Measurements from ENCODE around the gene EFNA4.
A peak's percentile ranks its signal among the peaks of the same experiment; 100 is the strongest.

The EFNA4 gene

DNA sequence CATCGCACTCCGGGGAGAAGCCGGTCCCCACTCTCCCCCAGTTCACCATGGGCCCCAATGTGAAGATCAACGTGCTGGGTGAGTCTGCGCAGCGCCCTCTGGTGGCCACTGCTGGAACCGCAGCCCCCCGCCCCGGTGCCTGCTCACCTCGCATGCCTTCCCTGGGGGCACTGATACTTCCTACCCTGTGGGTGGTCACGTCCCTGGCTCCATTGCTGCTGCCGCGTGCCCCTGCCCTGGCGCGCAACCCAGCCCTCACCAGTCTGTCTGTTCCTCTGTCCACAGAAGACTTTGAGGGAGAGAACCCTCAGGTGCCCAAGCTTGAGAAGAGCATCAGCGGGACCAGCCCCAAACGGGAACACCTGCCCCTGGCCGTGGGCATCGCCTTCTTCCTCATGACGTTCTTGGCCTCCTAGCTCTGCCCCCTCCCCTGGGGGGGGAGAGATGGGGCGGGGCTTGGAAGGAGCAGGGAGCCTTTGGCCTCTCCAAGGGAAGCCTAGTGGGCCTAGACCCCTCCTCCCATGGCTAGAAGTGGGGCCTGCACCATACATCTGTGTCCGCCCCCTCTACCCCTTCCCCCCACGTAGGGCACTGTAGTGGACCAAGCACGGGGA, 22.7 kb downstream of the EFNA4 start:
- H2BK120ac ChIP-seq (ENCODE audit: low read depth, low read length), result no peak overlapping the region
- peak overlapping the region; percentile 94 for H2BK15ac ChIP-seq (ENCODE audit: low read length)
- peak overlapping the region; percentile 51 for H3K9ac ChIP-seq (ENCODE audit: low read depth, low read length, poor library complexity)
- H4K91ac ChIP-seq (ENCODE audit: low read depth, low read length, poor library complexity), result no peak overlapping the region
- H2BK5ac ChIP-seq (ENCODE audit: low read length), result peak overlapping the region; percentile 83
- WGBS, 2 donors (ENCODE audit: extremely low coverage in 2 of 2, insufficient read length in 2 of 2, insufficient replicate concordance in 1 of 2), result no CpG with 5 or more reads among the region's 24 CpGs
- peak overlapping the region; percentile 97 for H2BK12ac ChIP-seq (ENCODE audit: low read length)
- peaks cover 29 to 32% of the 10 kb centered on the region in 2 donors for H3K4me1 ChIP-seq (ENCODE audit: control insufficient read depth in 2 of 2, insufficient read depth in 1 of 2, low read depth in 1 of 2, low read length in 2 of 2)
- DNase-seq (ENCODE audit: low spot score), result peak; percentile 76
- no peak overlapping the region for H4K8ac ChIP-seq (ENCODE audit: low read depth, low read length)
- H2AFZ ChIP-seq (ENCODE audit: low read length), result peak overlapping the region; percentile 99
- H2AK5ac ChIP-seq (ENCODE audit: low read depth, low read length), result peak overlapping the region; percentile 79
- H3K4me2 ChIP-seq (ENCODE audit: insufficient read depth, low read length, poor library complexity, severe bottlenecking), result peak overlapping the region; percentile 85
- peaks cover 4% of the 10 kb centered on the region for H3K79me1 ChIP-seq (ENCODE audit: low read depth, low read length)
- peaks cover 20 to 33% (median 28%) of the 10 kb centered on the region in 3 experiments for H3K27me3 ChIP-seq (ENCODE audit: control insufficient read depth in 3 of 3, insufficient read depth in 3 of 3, low read depth in 1 of 3, low read length in 3 of 3)
- no peaks in the 10 kb centered on the region for H3K36me3 ChIP-seq (replicated peaks in 1 of 2; ENCODE audit: control insufficient read depth in 2 of 2, insufficient read depth in 2 of 2, low read length in 2 of 2)
- peak overlapping the region; percentile 27 for H3K4ac ChIP-seq (ENCODE audit: low read length)
- H3K14ac ChIP-seq (ENCODE audit: low read length), result no peak overlapping the region
- peak overlapping the region; percentile 89 for H3K18ac ChIP-seq (ENCODE audit: low read length)
- H3K23ac ChIP-seq (ENCODE audit: low read depth, low read length, poor library complexity), result peak overlapping the region; percentile 90
- no peak overlapping the region for H3K27ac ChIP-seq (replicated peaks; ENCODE audit: low read length)
- H3K4me3 ChIP-seq (ENCODE audit: low read length in 2 of 2), result peak overlapping the region in 1 of 2 donors; percentile 83
- H3K9me3 ChIP-seq (replicated peaks in 1 of 2; ENCODE audit: control insufficient read depth in 2 of 2, insufficient read depth in 1 of 2, low read depth in 1 of 2, low read length in 2 of 2), result peaks cover 0 to 2% of the 10 kb centered on the region in 2 donors

DNA sequence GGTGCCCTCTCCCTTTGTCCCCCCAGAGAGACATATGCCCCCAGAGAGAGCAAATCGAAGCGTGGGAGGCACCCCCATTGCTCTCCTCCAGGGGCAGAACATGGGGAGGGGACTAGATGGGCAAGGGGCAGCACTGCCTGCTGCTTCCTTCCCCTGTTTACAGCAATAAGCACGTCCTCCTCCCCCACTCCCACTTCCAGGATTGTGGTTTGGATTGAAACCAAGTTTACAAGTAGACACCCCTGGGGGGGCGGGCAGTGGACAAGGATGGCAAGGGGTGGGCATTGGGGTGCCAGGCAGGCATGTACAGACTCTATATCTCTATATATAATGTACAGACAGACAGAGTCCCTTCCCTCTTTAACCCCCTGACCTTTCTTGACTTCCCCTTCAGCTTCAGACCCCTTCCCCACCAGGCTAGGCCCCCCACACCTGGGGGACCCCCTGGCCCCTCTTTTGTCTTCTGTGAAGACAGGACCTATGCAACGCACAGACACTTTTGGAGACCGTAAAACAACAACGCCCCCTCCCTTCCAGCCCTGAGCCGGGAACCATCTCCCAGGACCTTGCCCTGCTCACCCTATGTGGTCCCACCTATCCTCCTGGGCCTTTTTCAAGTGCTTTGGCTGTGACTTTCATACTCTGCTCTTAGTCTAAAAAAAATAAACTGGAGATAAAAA, 23.5 kb downstream of the EFNA4 start:
- no peak overlapping the region for H4K91ac ChIP-seq (ENCODE audit: low read depth, low read length, poor library complexity)
- H3K79me1 ChIP-seq (ENCODE audit: low read depth, low read length), result peaks cover 4% of the 10 kb centered on the region
- no peak for DNase-seq (ENCODE audit: low spot score)
- no CpG with 5 or more reads among the region's 8 CpGs for WGBS, 2 donors (ENCODE audit: extremely low coverage in 2 of 2, insufficient read length in 2 of 2, insufficient replicate concordance in 1 of 2)
- peak overlapping the region; percentile 79 for H2AK5ac ChIP-seq (ENCODE audit: low read depth, low read length)
- no peak overlapping the region for H3K23ac ChIP-seq (ENCODE audit: low read depth, low read length, poor library complexity)
- no peak overlapping the region for H4K8ac ChIP-seq (ENCODE audit: low read depth, low read length)
- H3K4me2 ChIP-seq (ENCODE audit: insufficient read depth, low read length, poor library complexity, severe bottlenecking), result no peak overlapping the region
- no peaks in the 10 kb centered on the region for H3K36me3 ChIP-seq (replicated peaks in 1 of 2; ENCODE audit: control insufficient read depth in 2 of 2, insufficient read depth in 2 of 2, low read length in 2 of 2)
- peak overlapping the region; percentile 30 for H2BK120ac ChIP-seq (ENCODE audit: low read depth, low read length)
- no peak overlapping the region for H3K4me3 ChIP-seq (ENCODE audit: low read length in 2 of 2)
- no peak overlapping the region for H3K18ac ChIP-seq (ENCODE audit: low read length)
- H2AFZ ChIP-seq (ENCODE audit: low read length), result no peak overlapping the region
- H3K9me3 ChIP-seq (replicated peaks in 1 of 2; ENCODE audit: control insufficient read depth in 2 of 2, insufficient read depth in 1 of 2, low read depth in 1 of 2, low read length in 2 of 2), result peaks cover 0 to 2% of the 10 kb centered on the region in 2 donors
- no peak overlapping the region for H3K27ac ChIP-seq (replicated peaks; ENCODE audit: low read length)
- H3K14ac ChIP-seq (ENCODE audit: low read length), result no peak overlapping the region
- no peak overlapping the region for H3K9ac ChIP-seq (ENCODE audit: low read depth, low read length, poor library complexity)
- H3K27me3 ChIP-seq (ENCODE audit: control insufficient read depth in 3 of 3, insufficient read depth in 3 of 3, low read depth in 1 of 3, low read length in 3 of 3), result peaks cover 13 to 28% (median 21%) of the 10 kb centered on the region in 3 experiments
- H3K4me1 ChIP-seq (ENCODE audit: control insufficient read depth in 2 of 2, insufficient read depth in 1 of 2, low read depth in 1 of 2, low read length in 2 of 2), result peaks cover 27 to 30% of the 10 kb centered on the region in 2 donors
- H2BK5ac ChIP-seq (ENCODE audit: low read length), result peak overlapping the region; percentile 83
- H3K4ac ChIP-seq (ENCODE audit: low read length), result no peak overlapping the region
- H2BK15ac ChIP-seq (ENCODE audit: low read length), result peak overlapping the region; percentile 94
- H2BK12ac ChIP-seq (ENCODE audit: low read length), result no peak overlapping the region

DNA sequence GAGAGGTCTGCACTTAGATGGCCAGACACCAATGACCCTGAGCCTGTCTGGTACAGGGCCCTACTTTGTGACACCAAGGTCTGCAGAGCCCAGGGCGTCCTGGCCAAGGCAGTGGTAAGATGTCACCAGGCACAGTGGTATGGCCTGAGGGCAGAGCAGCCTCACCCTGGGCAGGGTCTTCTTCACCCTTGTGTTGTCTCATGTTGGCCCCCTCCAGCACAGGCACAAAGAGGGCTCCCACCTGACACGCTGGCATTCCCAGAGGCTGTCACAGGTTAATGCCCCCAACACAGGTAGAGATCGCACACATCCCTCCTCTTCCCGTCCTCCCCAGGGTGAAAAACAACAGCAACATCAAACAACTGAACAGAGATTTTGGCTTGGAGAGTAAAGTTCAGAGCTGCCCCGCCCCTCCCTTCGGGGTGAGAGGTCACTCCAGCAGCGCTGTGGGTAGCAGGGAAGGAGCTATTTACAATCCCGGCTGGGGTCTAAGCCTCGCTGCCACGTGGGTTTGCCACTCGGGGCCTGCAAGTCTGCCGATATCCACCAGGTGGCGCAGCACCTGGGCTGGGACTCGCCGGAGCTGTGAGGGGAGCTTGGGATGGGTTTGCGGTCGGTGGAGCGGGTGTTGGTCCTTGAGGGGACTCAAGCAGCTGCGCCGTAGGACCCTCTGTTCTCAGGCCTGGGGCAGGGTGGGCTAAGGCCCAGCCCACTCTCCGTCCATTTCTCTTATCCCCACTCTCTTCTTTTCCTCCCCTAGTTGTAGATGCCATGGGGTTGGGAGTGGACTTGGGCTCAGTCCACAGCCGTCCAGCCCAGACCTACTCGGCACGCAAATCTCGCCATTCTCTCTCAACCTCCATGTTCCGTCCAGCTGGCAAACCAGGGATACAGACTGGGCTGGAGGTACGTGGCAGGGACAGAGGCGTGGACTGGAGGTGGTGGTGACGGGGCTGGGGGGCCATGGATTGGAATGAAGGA, 27.8 kb downstream of the EFNA4 start:
- Histone ChIP-seq H3K4ac (ENCODE audit: low read length) (peak overlapping the region; percentile 67), H3K4me2 (ENCODE audit: insufficient read depth, low read length, poor library complexity, severe bottlenecking) (no peak overlapping the region), H4K8ac (ENCODE audit: low read depth, low read length) (peak overlapping the region; percentile 88), H2BK15ac (ENCODE audit: low read length) (peak overlapping the region; percentile 91), H3K27ac (replicated peaks; ENCODE audit: low read length) (no peak overlapping the region), H4K91ac (ENCODE audit: low read depth, low read length, poor library complexity) (no peak overlapping the region), H3K36me3 (replicated peaks in 1 of 2; ENCODE audit: control insufficient read depth in 2 of 2, insufficient read depth in 2 of 2, low read length in 2 of 2) (no peaks in the 10 kb centered on the region), H3K14ac (ENCODE audit: low read length) (peak overlapping the region; percentile 65), H3K23ac (ENCODE audit: low read depth, low read length, poor library complexity) (peak overlapping the region; percentile 66), H3K9ac (ENCODE audit: low read depth, low read length, poor library complexity) (peak overlapping the region; percentile 83), H3K27me3 (ENCODE audit: control insufficient read depth in 3 of 3, insufficient read depth in 3 of 3, low read depth in 1 of 3, low read length in 3 of 3) (peaks cover 0 to 21% (median 3%) of the 10 kb centered on the region in 3 experiments), H2BK5ac (ENCODE audit: low read length) (peak overlapping the region; percentile 15), H3K79me1 (ENCODE audit: low read depth, low read length) (peaks cover 2% of the 10 kb centered on the region), H3K4me3 (ENCODE audit: low read length in 2 of 2) (no peak overlapping the region), H2BK12ac (ENCODE audit: low read length) (peak overlapping the region; percentile 96), H3K4me1 (ENCODE audit: control insufficient read depth in 2 of 2, insufficient read depth in 1 of 2, low read depth in 1 of 2, low read length in 2 of 2) (peaks cover 3 to 11% of the 10 kb centered on the region in 2 donors), H2AFZ (ENCODE audit: low read length) (peak overlapping the region; percentile 74), H2AK5ac (ENCODE audit: low read depth, low read length) (peak overlapping the region; percentile 94), H2BK120ac (ENCODE audit: low read depth, low read length) (no peak overlapping the region), H3K9me3 (replicated peaks in 1 of 2; ENCODE audit: control insufficient read depth in 2 of 2, insufficient read depth in 1 of 2, low read depth in 1 of 2, low read length in 2 of 2) (peaks cover 0 to 2% of the 10 kb centered on the region in 2 donors), H3K18ac (ENCODE audit: low read length) (peak overlapping the region; percentile 83)
- WGBS, 2 donors (ENCODE audit: extremely low coverage in 2 of 2, insufficient read length in 2 of 2, insufficient replicate concordance in 1 of 2), result no CpG with 5 or more reads among the region's 29 CpGs
- DNase-seq (ENCODE audit: low spot score), result peak; percentile 87
